Right lobe of liver (tissue), 6 donors: ENCODE results near the gene MYRIP. TPM values are rescaled to one million over a fixed set of nuclear protein-coding genes. Genes with fewer than 3 reads are reported as not detected.
"Not testable (repeated sequence)": the region's sequence is repeated elsewhere in the genome, so short reads cannot be mapped to it uniquely, and the experiment has no call there.

Experiments
- ATAC-seq, 4 donors: fragments of 200-7000 bp; cut with Tn5 transposase; one replicate each; pipeline ENCODE4 v1.9.1; 2020; ENCODE audit warnings: mild to moderate bottlenecking in 4 of 4, moderate library complexity in 4 of 4
- DNase-seq, 3 donors: peaks; one replicate each; pipeline ENCODE4 v3.0.0-alpha.2; 2020
- H3K27ac ChIP-seq, 3 donors: fragments of 200-600 bp; one replicate each; pipeline ENCODE4 v1.8.0; 2022
- H3K27me3 ChIP-seq, 2 donors: fragments of 200-600 bp; one replicate each; pipeline ENCODE4 v1.8.0; 2022
- H3K36me3 ChIP-seq, 4 donors: fragments of 200-600 bp; sonication (generic) in 1 of 4; one replicate each; pipeline versions ENCODE4 v1.5.1 to v1.8.0; 2017 to 2022; ENCODE audit warnings: control low read depth in 1 of 4
- H3K4me1 ChIP-seq, 4 donors: fragments of 200-600 bp; sonication (generic) in 1 of 4; one replicate each; pipeline versions ENCODE4 v1.5.1 to v1.8.0; 2017 to 2022; ENCODE audit warnings: control low read depth in 1 of 4
- H3K4me3 ChIP-seq, 3 donors: fragments of 200-600 bp; one replicate each; pipeline ENCODE4 v1.8.0; 2022
- H3K9me3 ChIP-seq, 4 donors: fragments of 200-600 bp; sonication (generic) in 1 of 4; one replicate each; pipeline versions ENCODE4 v1.5.1 to v1.8.0; 2017 to 2022; ENCODE audit warnings: control low read depth in 1 of 4
- CTCF ChIP-seq, 4 donors: fragments of 200-600 bp in 3 of 4; fragments of 450-650 bp in 1 of 4; IDR thresholded peaks; one replicate each; pipeline versions ENCODE4 v1.5.1 to v1.8.0; 2016 to 2022; ENCODE audit warnings: antibody characterized with exemption in 4 of 4, mild to moderate bottlenecking in 2 of 4
- POLR2A ChIP-seq: fragments of 450-650 bp; IDR thresholded peaks from one replicate; pipeline ENCODE4 v1.6.1; 2017; ENCODE audit warnings: antibody characterized with exemption, mild to moderate bottlenecking
- WGBS: methylation state at CpG from one replicate; pipeline ENCODE4 v1.1.6; 2018; ENCODE audit warnings: low coverage, low lambda C conversion rate; ENCODE audit not compliant: insufficient coverage; ENCODE audit errors: missing lambda C conversion rate; 5-methylcytosine and 5-hydroxymethylcytosine counted together
- intact Hi-C, 2 donors: fragments of 100-400 bp; cut with DNase I; formaldehyde crosslinking; loops; one replicate each; pipeline versions ENCODE4 v1.11.2 to v1.14.1; 2022
- total RNA-seq, 6 experiments: library from RNA; depleted of rRNA in 2 of 6; stranded (reverse); fragments of >200 nt in 2 of 6; fragmentation: NEBNext Ultra II Directional in 3 of 6; extraction: Animal tissue kit (Norgen Biotek cat#: 25700) in 3 of 6; gene quantifications; one replicate each; pipeline versions ENCODE4 v1.1.0 to v1.2.4, GENCODE V29; 2016 to 2023
- donor health status: DM: no; HTN: yes; CAD: no.
- donor health status: DM: no; HTN: no; CAD: no.
- donor health status: DM: no; HTN: no; CAD: no.
- donor health status: DM: no; HTN: yes; CAD: no.
- donor health status: DM: no; HTN: yes; CAD: no.

Gene MYRIP
- total RNA-seq, 6 experiments from 2014 or later: 14.3 to 23.2 (median 19.0) TPM

- H3K4me1 ChIP-seq: no peaks in the 10 kb centered on the region
- H3K36me3 ChIP-seq: no peaks in the 10 kb centered on the region
- no peak for ATAC-seq
- DNase-seq: no peak
- no peak overlapping the region for H3K4me3 ChIP-seq
- intact Hi-C loops: no loop called here
- H3K9me3 ChIP-seq: no peaks in the 10 kb centered on the region
- TF ChIP-seq CTCF (IDR thresholded peaks at IDR 0.05) (no peak), POLR2A (no peak)
- no peaks in the 10 kb centered on the region for H3K27me3 ChIP-seq
- H3K27ac ChIP-seq: no peak overlapping the region
- 80% methylated on average over 11 of the region's 11 CpGs for WGBS
These were observed 264.1 kb downstream of the MYRIP start for GRCh38 chr3:40073310-40074007.

GRCh38 chr3:40077139-40077538 is 267.7 kb downstream of the MYRIP start:
- DNase-seq, H3K4me1 ChIP-seq, H3K27ac ChIP-seq, H3K36me3 ChIP-seq, H3K27me3 ChIP-seq, H3K9me3 ChIP-seq, H3K4me3 ChIP-seq, ATAC-seq, intact Hi-C loops: not testable (repeated sequence)
- 100% methylated on average over 4 of the region's 6 CpGs for WGBS

DNA sequence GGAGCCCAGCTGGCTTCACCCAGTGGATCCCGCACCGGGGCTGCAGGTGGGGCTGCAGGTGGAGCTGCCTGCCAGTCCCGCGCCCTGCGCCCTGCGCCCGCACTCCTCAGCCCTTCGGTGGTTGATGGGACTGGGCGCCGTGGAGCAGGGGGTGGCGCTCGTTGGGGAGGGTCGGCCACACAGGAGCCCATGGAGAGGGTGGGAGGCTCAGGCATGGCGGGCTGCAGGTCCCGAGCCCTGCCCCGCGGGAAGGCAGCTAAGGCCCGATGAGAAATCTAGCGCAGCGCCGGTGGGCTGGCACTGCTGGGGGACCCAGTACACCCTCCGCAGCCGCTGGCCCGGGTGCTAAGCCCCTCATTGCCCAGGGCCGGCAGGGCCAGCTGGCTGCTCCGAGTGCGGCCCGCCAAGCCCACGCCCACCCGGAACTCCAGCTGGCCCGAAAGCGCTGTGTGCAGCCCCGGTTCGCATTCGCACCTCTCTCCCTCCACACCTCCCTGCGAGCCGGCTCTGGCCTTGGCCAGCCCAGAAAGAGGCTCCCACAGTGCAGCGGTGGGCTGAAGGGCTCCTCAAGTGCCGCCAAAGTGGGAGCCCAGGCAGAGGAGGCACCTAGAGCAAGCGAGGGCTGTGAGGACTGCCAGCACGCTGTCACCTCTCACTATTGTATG is 268.6 kb downstream of the MYRIP start:
- H3K27ac ChIP-seq, DNase-seq, H3K9me3 ChIP-seq, intact Hi-C loops, ATAC-seq, H3K4me3 ChIP-seq, H3K36me3 ChIP-seq, H3K4me1 ChIP-seq, H3K27me3 ChIP-seq: not testable (repeated sequence)
- WGBS: 96% methylated on average over 10 of the region's 41 CpGs

DNA sequence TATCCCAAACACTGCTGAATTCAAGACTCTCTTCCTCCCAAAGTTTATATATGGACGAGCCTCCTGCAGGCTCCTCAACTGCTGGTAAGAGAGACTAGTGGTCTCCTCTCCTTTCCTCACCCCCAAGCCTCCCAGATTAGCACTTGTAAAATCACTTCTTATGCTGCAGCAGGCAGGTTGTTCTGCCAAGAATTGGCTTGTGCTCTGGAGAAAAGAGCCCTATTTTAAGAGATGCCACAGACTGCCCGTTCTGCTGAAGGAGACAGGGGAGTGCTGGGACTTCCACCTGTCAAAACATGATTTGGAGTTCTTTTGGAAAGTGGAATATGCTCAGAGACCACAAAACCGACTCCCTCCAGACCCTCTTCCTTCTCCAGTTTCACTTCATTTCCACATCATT is 269.2 kb downstream of the MYRIP start:
- DNase-seq (no peak), ATAC-seq (no peak)
- intact Hi-C loops: no loop called here
- 68% methylated on average over 3 of the region's 3 CpGs for WGBS
- no peaks in the 10 kb centered on the region for H3K27me3 ChIP-seq
- no peak overlapping the region for H3K4me3 ChIP-seq
- no peaks in the 10 kb centered on the region for H3K9me3 ChIP-seq
- no peak overlapping the region for H3K27ac ChIP-seq
- H3K36me3 ChIP-seq: no peaks in the 10 kb centered on the region
- TF ChIP-seq POLR2A (no peak), CTCF (IDR thresholded peaks at IDR 0.05) (no peak)
- H3K4me1 ChIP-seq: peaks cover 0 to 9% (median 2%) of the 10 kb centered on the region in 4 donors

- peaks cover 0 to 11% (median 2%) of the 10 kb centered on the region in 4 donors for H3K4me1 ChIP-seq
- intact Hi-C loops: no loop called here
- no peak for ATAC-seq
- no peaks in the 10 kb centered on the region for H3K27me3 ChIP-seq
- no peaks in the 10 kb centered on the region for H3K36me3 ChIP-seq
- H3K4me3 ChIP-seq: no peak overlapping the region
- no peak for DNase-seq
- WGBS: 90% methylated on average over 4 of the region's 4 CpGs
- no peaks in the 10 kb centered on the region for H3K9me3 ChIP-seq
- TF ChIP-seq POLR2A (no peak), CTCF (IDR thresholded peaks at IDR 0.05) (no peak)
- no peak overlapping the region for H3K27ac ChIP-seq
These were observed 269.9 kb downstream of the MYRIP start for GRCh38 chr3:40079203-40079846.
